ENCODE measurements around the gene LDLRAP1. TPM values are rescaled to one million over a fixed set of nuclear protein-coding genes. Genes with fewer than 3 reads are reported as not detected.

The LDLRAP1 gene
- total and polyA plus RNA-seq, 8 donors: 10.6 to 73.7 (median 17.6) TPM; not detected in 1

DNA sequence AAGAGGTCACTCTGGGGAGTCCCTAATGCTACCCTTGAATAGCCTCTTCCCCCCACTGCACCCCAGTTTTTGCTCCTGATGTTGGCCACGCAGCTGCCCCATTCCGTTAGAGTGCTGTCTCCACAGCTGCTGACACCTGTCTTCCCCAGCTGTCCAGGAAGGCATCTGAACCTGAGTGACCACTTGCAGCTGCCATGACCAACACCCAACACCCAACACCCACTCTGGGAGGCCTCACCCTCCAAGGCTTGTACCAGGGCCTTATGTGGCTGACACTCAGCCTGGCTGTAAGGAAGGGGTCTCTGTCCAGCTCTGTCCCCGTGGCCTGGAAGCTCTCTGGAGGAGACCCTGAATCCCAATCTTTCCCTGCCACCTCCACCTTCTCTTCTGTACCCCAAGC, 26.7 kb upstream of the LDLRAP1 start:
- no peak overlapping the region for H3K4me3 ChIP-seq
- H3K36me3 ChIP-seq: no peaks in the 10 kb centered on the region
- intact Hi-C loops (cut with DNase I; ENCODE audit: low total_unique reads): no loop called here
- H3K27ac ChIP-seq: no peak overlapping the region
- 77 to 96% (median 78%) methylated on average over 3 of the region's 3 CpGs for WGBS, 5 donors
- DNase-seq: no peak
- H3K27me3 ChIP-seq: no peaks in the 10 kb centered on the region
- TF ChIP-seq EP300 (IDR thresholded peaks at IDR 0.05) (no peak), POLR2AphosphoS5 (IDR thresholded peaks at IDR 0.05) (no peak), POLR2A (IDR thresholded peaks at IDR 0.05) (no peak), CTCF (IDR thresholded peaks at IDR 0.05) (no peak)
- no peaks in the 10 kb centered on the region for H3K4me1 ChIP-seq
- H3K9me3 ChIP-seq: no peaks in the 10 kb centered on the region

DNA sequence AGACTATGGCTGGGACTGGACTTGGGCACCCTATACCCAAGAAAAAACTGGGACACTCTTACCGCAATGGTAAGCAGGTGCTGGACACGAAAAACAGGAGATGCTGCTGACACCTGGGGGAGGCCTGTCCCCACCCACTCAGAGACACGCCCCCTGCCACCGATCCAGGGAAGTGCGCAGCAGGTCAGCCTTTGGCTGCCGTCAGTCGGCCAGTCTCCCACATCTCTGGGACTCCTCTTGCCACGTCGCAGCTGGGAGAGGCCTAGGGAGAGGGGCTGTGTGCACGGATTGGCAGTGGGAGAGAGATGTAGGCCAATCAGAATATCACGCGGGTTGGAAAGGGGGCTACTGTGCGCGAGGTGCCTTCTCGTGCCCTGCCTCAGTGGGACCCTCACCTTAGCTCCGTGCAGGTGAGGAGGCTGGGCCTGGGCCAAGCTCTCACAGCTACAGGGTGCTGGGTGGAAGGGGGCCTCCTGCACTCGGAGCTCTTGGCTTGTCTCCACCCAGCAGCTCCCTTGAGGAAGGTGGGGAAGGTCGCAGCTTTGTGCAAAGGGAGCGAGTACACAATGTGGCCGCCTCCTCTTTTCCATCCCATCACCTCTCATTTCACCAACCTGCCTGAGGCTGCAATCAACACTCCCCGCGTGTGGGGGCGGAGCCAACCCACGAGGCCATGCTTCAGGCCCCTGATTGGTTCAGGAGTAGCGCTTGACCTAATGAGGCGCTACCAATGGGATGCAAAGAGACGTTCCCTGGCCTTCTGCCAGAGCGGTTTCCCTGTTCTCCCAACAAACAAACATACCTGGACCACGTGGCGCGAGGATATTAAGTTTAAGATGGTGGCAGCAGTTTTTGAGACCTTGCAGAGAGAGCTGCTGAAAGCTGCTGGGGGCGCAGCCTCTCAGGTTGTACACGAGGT, 25.7 kb upstream of the LDLRAP1 start:
- 72 to 83% (median 78%) methylated on average over 23 to 33 of the region's 33 CpGs for WGBS, 5 donors
- no peaks in the 10 kb centered on the region for H3K27me3 ChIP-seq
- TF ChIP-seq EP300 (IDR thresholded peaks at IDR 0.05) (no peak), POLR2AphosphoS5 (IDR thresholded peaks at IDR 0.05) (no peak), POLR2A (IDR thresholded peaks at IDR 0.05) (no peak), CTCF (IDR thresholded peaks at IDR 0.05) (no peak)
- no peaks in the 10 kb centered on the region for H3K9me3 ChIP-seq
- DNase-seq: no peak
- no peak overlapping the region for H3K27ac ChIP-seq
- H3K4me1 ChIP-seq: no peaks in the 10 kb centered on the region
- intact Hi-C loops (cut with DNase I; ENCODE audit: low total_unique reads): no loop called here
- H3K4me3 ChIP-seq: no peak overlapping the region
- H3K36me3 ChIP-seq: no peaks in the 10 kb centered on the region

DNA sequence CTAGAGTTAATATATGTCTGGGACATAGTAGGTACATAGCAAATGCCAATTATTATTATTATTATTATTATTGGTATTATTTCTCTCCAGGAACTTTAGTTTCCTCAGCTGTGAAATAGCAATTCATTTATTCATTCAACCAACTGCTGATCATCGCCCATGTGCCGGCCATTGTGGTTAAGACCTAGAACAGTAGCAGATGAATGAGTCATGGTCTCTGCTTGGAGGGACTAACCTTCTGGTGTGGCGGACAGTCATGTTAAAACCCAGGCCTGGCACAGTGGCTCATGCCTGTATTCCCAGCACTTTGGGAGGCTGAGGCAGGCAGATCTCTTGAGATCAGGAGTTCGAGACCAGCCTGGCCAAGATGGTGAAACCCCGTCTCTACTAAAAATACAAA, 23.8 kb upstream of the LDLRAP1 start:
- Histone ChIP-seq H3K36me3 (no peaks in the 10 kb centered on the region), H3K4me1 (no peaks in the 10 kb centered on the region), H3K27ac (no peak overlapping the region), H3K4me3 (no peak overlapping the region), H3K9me3 (no peaks in the 10 kb centered on the region), H3K27me3 (no peaks in the 10 kb centered on the region)
- DNase-seq: no peak
- TF ChIP-seq POLR2A (IDR thresholded peaks at IDR 0.05): no peak
- TF ChIP-seq CTCF (IDR thresholded peaks at IDR 0.05): no peak
- TF ChIP-seq POLR2AphosphoS5 (IDR thresholded peaks at IDR 0.05): no peak
- no peak for TF ChIP-seq EP300 (IDR thresholded peaks at IDR 0.05)
- intact Hi-C loops (cut with DNase I; ENCODE audit: low total_unique reads): no loop called here
- 83 to 93% (median 87%) methylated on average over 5 of the region's 5 CpGs for WGBS, 5 donors

DNA sequence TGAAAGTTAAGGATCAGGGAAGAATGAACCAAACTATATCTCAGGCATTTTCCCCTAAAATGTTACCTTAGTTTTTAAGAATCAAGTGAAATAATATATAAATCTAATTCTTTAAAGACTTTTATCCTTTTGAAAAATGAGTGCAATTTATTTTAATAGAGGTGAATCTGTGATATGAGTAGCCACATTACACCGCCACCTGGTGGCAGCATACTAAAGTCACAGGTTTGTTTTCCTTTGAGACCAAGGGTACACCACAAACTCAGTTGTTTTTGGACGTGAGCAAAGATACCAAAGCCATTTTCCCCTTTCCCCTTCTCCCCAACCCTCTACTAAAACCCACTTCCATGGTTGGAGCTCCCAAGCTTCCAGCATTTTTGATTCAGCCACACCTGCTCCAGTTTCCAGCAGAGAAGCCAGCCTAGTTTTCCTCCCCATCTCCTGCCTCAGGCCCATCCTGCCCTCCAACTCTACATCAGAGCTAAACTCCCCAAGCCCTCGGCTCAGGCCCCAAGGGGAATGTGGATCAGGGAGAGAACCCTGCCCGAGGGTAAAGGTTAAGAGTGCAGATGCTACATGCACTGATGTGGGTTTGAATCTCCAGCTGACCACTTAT, 22.9 kb upstream of the LDLRAP1 start:
- Histone ChIP-seq H3K27me3 (no peaks in the 10 kb centered on the region), H3K4me3 (no peak overlapping the region), H3K36me3 (no peaks in the 10 kb centered on the region), H3K27ac (no peak overlapping the region), H3K9me3 (peaks cover 0 to 9% (median 4%) of the 10 kb centered on the region in 4 donors), H3K4me1 (no peaks in the 10 kb centered on the region)
- peak in 5 of 7 experiments; percentile 58 to 87 (median 79) for TF ChIP-seq CTCF (IDR thresholded peaks at IDR 0.05)
- TF ChIP-seq EP300 (IDR thresholded peaks at IDR 0.05): no peak
- no peak for TF ChIP-seq POLR2A (IDR thresholded peaks at IDR 0.05)
- peak; percentile 75 to 85 for DNase-seq
- intact Hi-C loops (cut with DNase I; ENCODE audit: low total_unique reads): no loop called here
- 6 to 12% (median 9%) methylated on average over 4 of the region's 4 CpGs for WGBS, 5 donors
